Hepatocyte (in vitro differentiated cells): ENCODE results near the gene HNF1A.

ENCODE experiments used
- EZH2phosphoT487 ChIP-seq: fragments of 200-600 bp; sonication (generic); IDR thresholded peaks from one replicate; pipeline ENCODE4 v1.6.1; 2018; ENCODE audit warnings: antibody characterized with exemption, mild to moderate bottlenecking, low read depth, moderate library complexity; ENCODE audit not compliant: unreplicated experiment, severe bottlenecking
- TF ChIP-seq, protein P1 (sequence below): fragments of 200-600 bp; sonication (generic); IDR thresholded peaks from 2 replicates; pipeline ENCODE4 v1.5.1; 2016; ENCODE audit warnings: antibody characterized with exemption, mild to moderate bottlenecking; ENCODE audit not compliant: poor library complexity

GRCh38 chr12:121033625-121034349 lies 55.4 kb downstream of the HNF1A start:
- TF ChIP-seq EZH2phosphoT487 = no peak
- TF ChIP-seq, protein P1, sequence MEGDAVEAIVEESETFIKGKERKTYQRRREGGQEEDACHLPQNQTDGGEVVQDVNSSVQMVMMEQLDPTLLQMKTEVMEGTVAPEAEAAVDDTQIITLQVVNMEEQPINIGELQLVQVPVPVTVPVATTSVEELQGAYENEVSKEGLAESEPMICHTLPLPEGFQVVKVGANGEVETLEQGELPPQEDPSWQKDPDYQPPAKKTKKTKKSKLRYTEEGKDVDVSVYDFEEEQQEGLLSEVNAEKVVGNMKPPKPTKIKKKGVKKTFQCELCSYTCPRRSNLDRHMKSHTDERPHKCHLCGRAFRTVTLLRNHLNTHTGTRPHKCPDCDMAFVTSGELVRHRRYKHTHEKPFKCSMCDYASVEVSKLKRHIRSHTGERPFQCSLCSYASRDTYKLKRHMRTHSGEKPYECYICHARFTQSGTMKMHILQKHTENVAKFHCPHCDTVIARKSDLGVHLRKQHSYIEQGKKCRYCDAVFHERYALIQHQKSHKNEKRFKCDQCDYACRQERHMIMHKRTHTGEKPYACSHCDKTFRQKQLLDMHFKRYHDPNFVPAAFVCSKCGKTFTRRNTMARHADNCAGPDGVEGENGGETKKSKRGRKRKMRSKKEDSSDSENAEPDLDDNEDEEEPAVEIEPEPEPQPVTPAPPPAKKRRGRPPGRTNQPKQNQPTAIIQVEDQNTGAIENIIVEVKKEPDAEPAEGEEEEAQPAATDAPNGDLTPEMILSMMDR = no peak
